ENCODE results near the gene EFNB3. TPM values are rescaled to one million over a fixed set of nuclear protein-coding genes. Genes with fewer than 3 reads are reported as not detected.

The EFNB3 gene
- total and polyA plus RNA-seq, 12 donors: 0.26 to 4.3 (median 1.2) TPM; not detected in 1

GRCh38 chr17:7715936-7716886 lies 11.2 kb downstream of the EFNB3 start:
- Histone ChIP-seq H3K4me3 (peak overlapping the region in 1 of 4 donors; percentile 65), H3K36me3 (replicated peaks in 1 of 2) (no peaks in the 10 kb centered on the region), H3K27me3 (peaks cover 16% of the 10 kb centered on the region), H3K9me3 (replicated peaks in 1 of 3) (no peaks in the 10 kb centered on the region), H3K27ac (peak overlapping the region in 1 of 5 donors; percentile 22), H3K4me1 (replicated peaks in 1 of 2) (peaks cover 11 to 14% of the 10 kb centered on the region in 2 donors)
- DNase-seq: no peak
- intact Hi-C loops (cut with DNase I): no loop called here
- WGBS, 4 donors: 31 to 36% (median 33%) methylated on average over 17 to 20 of the region's 20 CpGs
- no peak for TF ChIP-seq CTCF (IDR thresholded peaks at IDR 0.05)

GRCh38 chr17:7716901-7717755 lies 12.1 kb downstream of the EFNB3 start, which contains the start of gene DNAH2:
Gene DNAH2, plus strand, starts transcription at chr17:7717744. Its CDS starts 1,991 bp downstream, at chr17:7719735.
- intact Hi-C loops (cut with DNase I): no loop called here
- peak within 1 kb of the TSS in 1 of 5 donors; percentile 36 for H3K27ac ChIP-seq
- 0 to 2% (median 1%) methylated on average over 7 to 64 of the region's 64 CpGs for WGBS, 4 donors

GRCh38 chr17:7717756-7718350 lies 12.9 kb downstream of the EFNB3 start:
- no peaks in the 10 kb centered on the region for H3K36me3 ChIP-seq (replicated peaks in 1 of 2)
- peak overlapping the region in 1 of 5 donors; percentile 36 for H3K27ac ChIP-seq
- DNase-seq: peak in 1 of 7 donors; percentile 10
- 5 to 15% (median 12%) methylated on average over 16 of the region's 16 CpGs for WGBS, 4 donors
- H3K4me1 ChIP-seq (replicated peaks in 1 of 2): peaks cover 11 to 14% of the 10 kb centered on the region in 2 donors
- intact Hi-C loops (cut with DNase I): no loop called here
- H3K9me3 ChIP-seq (replicated peaks in 1 of 3): no peaks in the 10 kb centered on the region
- peak overlapping the region in 2 of 4 donors; percentile 20 to 65 for H3K4me3 ChIP-seq
- H3K27me3 ChIP-seq: no peaks in the 10 kb centered on the region
- TF ChIP-seq CTCF (IDR thresholded peaks at IDR 0.05): no peak
- no peak for TF ChIP-seq POLR2A (IDR thresholded peaks at IDR 0.05)

More at GRCh38 chr17:7716901-7717755, 12.1 kb downstream of the EFNB3 start, which contains the start of gene DNAH2:
- Histone ChIP-seq H3K36me3 (replicated peaks in 1 of 2) (no peaks in the 10 kb centered on the region), H3K4me3 (peak within 1 kb of the TSS in 2 of 4 donors; percentile 20 to 65), H3K4me1 (replicated peaks in 1 of 2) (peaks cover 11 to 14% of the 10 kb centered on the region in 2 donors), H3K27me3 (peaks cover 6% of the 10 kb centered on the region), H3K9me3 (replicated peaks in 1 of 3) (no peaks in the 10 kb centered on the region)
- peak; percentile 63 to 88 (median 79) for DNase-seq
- TF ChIP-seq CTCF (IDR thresholded peaks at IDR 0.05) (peak; percentile 20 to 53 (median 43)), POLR2A (IDR thresholded peaks at IDR 0.05) (peak in 1 of 2 donors; percentile 70)
